Medulla oblongata (tissue), 1 donor: Measurements from ENCODE around the gene EPHB2.
"Not testable (repeated sequence)": the region's sequence is repeated elsewhere in the genome, so short reads cannot be mapped to it uniquely, and the experiment has no call there.

ENCODE experiments used
- DNase-seq: peaks from one replicate; pipeline ENCODE4 v3.0.0-alpha.2; 2015; ENCODE audit errors: extremely low spot score

EPHB2 gene

DNA sequence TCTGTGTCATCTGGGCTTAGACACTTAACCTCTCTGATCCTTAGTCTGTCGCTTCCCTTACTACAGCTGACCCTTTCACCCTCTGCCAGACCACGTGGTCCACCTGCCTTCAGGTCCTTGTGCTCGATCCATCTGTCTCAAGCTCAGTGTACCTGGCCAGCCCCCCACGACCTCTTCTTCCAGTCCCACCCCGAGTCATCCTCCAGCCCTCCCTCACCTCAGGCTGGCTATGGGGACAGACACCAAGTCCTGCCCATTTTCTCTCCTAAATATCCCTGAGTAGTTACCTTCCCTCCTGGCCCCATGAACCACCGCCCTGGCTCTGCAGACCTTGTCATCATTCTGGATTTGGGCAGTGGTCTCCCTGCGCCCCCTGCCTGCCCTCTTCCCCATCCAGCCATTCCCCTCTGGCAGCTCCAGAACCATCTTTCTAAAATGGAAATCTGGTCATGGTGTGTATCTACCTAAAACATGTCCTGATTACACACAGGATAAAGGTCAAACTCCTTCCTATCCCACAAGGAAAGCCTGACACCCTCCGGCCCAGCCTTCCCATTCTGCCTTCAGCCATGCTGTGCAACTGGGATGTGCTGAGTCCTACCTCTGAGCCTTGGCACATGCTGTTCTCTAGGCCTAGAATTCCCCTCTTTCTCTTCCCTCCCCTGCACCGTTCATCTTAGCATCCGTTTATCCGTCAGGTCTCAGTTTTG is 107.6 kb downstream of the EPHB2 start:
- no peak for DNase-seq

DNA sequence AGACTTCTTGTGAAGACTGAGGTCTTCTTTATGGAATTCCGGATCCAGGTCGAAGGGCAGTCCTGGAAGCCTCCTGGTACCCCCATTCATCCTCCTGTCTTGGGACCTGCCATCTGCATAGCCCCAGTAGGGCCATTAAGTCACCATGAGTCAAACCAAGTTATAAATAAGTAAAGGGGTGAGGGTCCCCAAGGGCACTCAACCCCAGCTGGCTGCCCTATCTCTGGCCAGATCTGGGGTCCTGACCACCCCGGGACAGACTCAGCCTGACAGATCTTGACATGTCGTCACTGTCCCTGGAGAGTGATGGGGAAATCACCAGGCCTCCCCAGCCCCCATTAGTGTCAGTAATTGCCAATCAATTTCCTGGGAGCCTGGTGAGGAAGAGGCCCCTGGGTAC is 108.7 kb downstream of the EPHB2 start:
- no peak for DNase-seq

DNA sequence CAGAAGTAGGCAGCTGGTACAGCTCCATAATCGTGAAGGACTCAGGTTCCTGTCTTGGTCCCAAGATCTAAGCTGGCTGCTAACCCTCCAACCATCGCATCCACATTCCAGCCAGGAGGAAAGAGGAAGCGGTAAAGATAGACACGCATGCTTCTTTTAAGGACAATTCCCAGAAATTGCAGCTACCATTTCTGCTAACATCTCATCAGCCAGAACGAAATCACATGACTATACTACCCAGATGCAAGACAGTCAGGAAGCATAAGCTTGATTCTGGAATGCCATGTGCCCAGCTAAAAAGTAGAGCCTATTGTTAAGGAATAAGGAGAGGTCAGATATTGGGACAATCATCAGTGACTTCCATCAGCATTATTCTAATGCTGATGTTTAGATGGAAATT is 110.4 kb downstream of the EPHB2 start:
- DNase-seq, result no peak

- no peak for DNase-seq
Measured at GRCh38 chr1:22822371-22822770, 111.7 kb downstream of the EPHB2 start.

GRCh38 chr1:22824466-22824865 is 113.8 kb downstream of the EPHB2 start:
- DNase-seq, result no peak

GRCh38 chr1:22824975-22825374 is 114.3 kb downstream of the EPHB2 start:
- no peak for DNase-seq

- no peak for DNase-seq
Measured at GRCh38 chr1:22825486-22826189, 115.0 kb downstream of the EPHB2 start.

- peak; percentile 40 for DNase-seq
Measured at GRCh38 chr1:22826604-22827580, 116.3 kb downstream of the EPHB2 start.

DNA sequence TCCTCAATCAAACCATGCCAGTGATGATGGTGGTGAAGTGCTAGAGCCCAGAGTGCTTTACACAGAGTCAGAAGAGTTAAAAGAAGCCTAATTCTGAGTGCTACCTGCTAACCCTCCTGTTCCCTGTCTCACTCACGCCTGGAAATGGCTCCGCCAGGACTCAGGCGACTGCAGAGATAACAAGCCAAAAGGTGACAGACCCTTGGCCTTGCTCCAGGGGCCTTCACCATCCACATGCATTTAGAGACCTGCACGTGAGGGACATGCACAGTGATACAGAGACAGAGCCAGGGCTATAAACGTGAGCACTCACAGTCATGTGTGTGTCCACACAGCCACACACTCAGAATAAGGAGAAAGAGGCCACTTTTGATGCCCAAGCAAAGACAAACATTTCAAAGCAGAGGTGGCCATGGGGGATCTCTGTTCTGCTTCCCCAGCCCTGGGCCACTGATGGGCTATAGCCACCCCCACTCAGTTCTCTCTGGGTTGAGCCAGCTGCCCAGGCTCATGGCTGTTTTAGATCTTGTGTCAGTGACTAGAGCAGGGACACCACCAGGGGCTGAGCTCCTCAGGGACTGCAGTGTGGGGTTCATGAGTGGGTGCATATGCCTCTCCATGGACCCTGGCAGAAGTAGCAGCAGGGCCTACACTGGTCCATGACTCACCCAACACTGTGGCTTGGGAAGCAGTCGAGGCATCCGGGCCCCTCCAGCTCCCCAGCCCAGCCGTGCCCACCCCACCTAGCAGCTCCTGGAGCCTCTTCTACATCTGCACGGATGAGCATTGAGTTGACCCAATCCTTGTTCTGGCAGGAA is 117.2 kb downstream of the EPHB2 start:
- no peak for DNase-seq

- peak; percentile 58 for DNase-seq
Measured at GRCh38 chr1:22828484-22829308, 118.1 kb downstream of the EPHB2 start.

DNA sequence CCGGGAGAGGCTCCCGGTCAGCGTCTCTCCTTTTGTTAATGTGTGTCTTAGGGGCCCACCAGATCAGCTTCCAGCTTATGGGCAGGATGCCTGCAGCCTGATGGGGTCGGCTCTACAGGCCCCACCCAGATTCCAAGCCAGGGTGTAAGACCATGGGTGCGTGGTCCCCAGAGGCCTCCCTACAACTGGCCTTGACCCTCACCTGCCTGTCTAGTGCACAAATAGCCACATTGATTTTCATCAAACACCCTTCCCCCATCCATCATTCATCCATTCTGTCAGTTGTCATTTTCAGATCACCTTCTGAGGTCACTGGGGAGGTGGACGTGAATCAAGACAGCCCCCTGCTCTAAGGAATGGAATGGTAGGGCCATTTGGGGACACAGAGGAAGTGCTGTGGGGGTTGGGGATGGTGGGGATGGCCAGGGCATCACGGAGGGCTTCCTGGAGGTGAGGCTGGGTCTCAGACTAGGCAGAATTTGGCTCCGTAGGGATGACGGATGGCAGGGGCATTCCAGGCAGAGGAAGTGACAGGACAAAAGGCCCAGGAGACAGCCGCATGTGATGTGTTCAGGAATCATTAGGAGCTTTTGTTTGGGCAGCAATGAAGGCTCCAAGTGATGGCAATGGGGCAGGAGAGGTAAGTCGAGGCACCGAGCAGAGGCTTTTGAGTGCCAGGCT is 118.8 kb downstream of the EPHB2 start:
- no peak for DNase-seq

DNA sequence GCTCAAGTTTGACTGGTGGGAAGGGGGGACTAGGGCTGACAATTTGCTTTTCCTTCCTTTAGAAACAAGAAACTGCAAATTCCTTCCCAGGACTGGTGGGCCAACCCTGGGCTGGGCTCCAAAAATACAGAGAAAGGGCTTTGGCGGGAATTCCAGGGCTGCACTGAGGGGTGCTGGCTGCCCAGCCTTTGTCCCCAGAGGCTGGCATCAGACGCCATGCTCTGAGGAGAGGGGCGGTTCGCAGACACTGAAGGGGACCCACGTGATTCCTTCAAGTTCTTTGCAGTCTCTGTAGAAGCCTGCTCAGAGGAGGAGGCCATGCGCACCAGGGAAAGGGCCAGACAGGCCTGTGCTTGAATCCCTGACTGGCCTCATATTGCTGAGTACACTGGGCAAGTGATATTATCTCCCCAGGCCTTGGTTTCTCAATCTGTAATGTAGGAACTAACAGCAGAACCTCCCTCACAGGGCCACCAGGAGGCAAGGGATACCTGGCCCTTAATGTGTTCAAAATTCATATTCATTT is 119.5 kb downstream of the EPHB2 start:
- peak; percentile 74 for DNase-seq

GRCh38 chr1:22830757-22831340 is 120.2 kb downstream of the EPHB2 start:
- DNase-seq, result no peak

DNA sequence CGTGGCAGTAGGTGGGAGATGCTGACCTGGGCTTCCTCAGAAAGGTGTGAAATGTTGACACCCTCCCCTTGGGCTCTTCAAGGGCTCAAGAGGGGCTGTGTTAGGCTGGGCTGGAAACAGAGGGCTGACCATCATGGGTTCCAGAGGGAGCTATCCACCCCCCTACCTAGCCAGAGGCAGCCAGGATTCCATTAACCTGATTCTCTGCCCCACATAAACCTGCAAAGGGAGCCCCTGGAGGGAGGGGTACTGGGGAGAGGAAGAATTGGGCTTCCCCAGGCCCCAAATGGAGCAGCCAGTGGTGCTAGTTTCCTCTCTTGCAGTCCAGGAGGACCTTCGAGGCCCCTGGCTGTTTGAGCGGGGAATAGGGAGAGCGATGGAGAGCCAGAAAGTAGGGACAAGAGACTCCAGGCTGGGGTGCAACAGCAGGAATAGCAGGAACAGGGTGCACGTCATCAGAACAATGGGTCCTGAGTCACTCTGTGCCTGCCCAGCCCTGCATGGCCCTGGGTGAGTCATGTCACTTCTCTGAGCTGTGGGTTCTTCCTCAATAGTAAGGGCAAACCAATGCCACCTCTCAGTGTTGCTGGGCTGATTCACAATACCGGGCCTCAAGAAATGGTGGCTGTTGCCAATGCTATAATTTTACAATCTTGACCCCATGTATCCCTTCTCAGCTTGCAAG is 121.2 kb downstream of the EPHB2 start:
- no peak for DNase-seq

GRCh38 chr1:22832414-22832786 is 121.8 kb downstream of the EPHB2 start:
- no peak for DNase-seq

DNA sequence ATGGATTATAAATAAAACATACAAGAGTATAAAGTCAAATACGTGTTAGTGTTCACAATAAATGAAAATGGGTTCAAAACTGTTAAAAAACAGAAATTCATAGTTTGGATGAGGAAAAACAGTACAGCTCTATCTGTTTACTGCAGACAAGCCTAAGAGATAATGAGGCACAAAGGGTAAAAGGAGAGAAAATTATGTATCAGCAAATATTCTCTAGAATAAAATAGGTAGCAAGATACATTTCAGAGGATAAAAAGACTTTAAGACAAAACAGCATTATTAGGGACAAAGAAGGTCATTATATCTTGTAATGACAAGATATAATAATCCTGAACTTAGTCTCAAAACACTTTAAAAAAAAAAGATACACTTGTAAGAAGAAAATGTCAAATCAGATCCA is 123.1 kb downstream of the EPHB2 start:
- DNase-seq, result no peak

GRCh38 chr1:22834420-22834819 is 123.8 kb downstream of the EPHB2 start:
- not testable (repeated sequence) for DNase-seq

DNA sequence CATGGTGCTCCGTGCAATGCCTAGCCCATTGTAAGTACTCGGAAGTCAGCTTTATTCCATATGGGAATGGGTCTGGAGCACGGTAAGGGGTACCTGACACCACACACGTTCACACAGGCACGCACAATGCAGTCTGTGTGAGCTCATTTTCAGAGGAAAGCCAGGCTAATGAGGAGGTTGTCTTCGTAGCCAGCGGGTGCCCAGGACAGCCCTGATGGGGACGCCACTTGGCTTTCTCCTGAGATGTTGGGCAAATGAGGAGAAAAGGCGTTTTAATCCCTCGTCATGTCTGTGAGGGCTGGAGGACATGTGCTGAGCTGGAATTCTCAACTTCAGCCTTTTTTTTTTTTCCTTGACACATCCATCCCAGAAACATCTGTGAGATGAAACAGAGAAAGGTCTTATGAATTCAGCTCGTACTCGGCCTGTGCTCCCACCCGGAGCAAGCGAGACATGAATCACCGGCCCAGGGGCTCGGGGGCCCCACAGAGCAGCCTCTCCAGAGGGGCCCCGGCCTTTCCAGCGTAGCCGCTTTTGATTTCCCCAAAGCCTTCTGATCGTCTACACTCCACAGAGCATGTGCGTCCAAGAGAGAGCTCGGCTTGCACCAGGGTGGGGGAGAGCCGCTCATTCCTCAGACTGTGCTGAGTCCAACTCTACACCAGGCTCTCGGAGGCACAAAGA is 125.1 kb downstream of the EPHB2 start:
- no peak for DNase-seq
